Thymus (tissue), 11 donors: ENCODE data around the gene SAFB. TPM values are rescaled to one million over a fixed set of nuclear protein-coding genes. Genes with fewer than 3 reads are reported as not detected.

ENCODE experiments used
- DNase-seq, 9 donors: peaks; one replicate each; pipeline ENCODE4 v3.0.0-alpha.2; 2013; ENCODE audit warnings: low spot score in 9 of 9, low read depth in 6 of 9, missing footprints in 1 of 9
- H3K27ac ChIP-seq, 2 donors: one replicate each; pipeline ENCODE4 v1.5.1; 2013; ENCODE audit warnings: control low read depth in 1 of 2, low read depth in 1 of 2, low read length in 1 of 2, mild to moderate bottlenecking in 1 of 2, moderate library complexity in 1 of 2
- H3K27me3 ChIP-seq, 2 donors: one replicate each; pipeline ENCODE4 v1.5.1; 2013; ENCODE audit warnings: low read length in 1 of 2; ENCODE audit not compliant: control insufficient read depth in 2 of 2, insufficient read depth in 1 of 2
- H3K36me3 ChIP-seq, 2 donors: one replicate each; pipeline ENCODE4 v1.5.1; 2013; ENCODE audit warnings: low read length in 1 of 2, mild to moderate bottlenecking in 1 of 2, moderate library complexity in 1 of 2; ENCODE audit not compliant: control insufficient read depth in 2 of 2, insufficient read depth in 2 of 2
- H3K4me1 ChIP-seq, 2 donors: one replicate each; pipeline ENCODE4 v1.5.1; 2013; ENCODE audit warnings: low read length in 2 of 2; ENCODE audit not compliant: control insufficient read depth in 2 of 2, insufficient read depth in 2 of 2
- H3K4me3 ChIP-seq, 2 donors: one replicate each; pipeline ENCODE4 v1.5.1; 2013; ENCODE audit warnings: low read length in 2 of 2, control low read depth in 1 of 2, mild to moderate bottlenecking in 1 of 2
- H3K9me3 ChIP-seq, 2 donors: one replicate each; pipeline ENCODE4 v1.5.1; 2013; ENCODE audit warnings: low read length in 1 of 2, mild to moderate bottlenecking in 1 of 2; ENCODE audit not compliant: control insufficient read depth in 2 of 2, insufficient read depth in 1 of 2
- WGBS: extraction: QIAGEN DNeasy Blood & Tissue Kit; methylation state at CpG from one replicate; pipeline ENCODE4 v1.1.7; 2013; 5-methylcytosine and 5-hydroxymethylcytosine counted together
- polyA plus RNA-seq: library from polyadenylated mRNA; stranded (reverse); fragments of 200-250 nt; gene quantifications from one replicate; pipeline ENCODE4 v1.2.3, GENCODE V29; 2013
- total RNA-seq: library from RNA; stranded (reverse); fragments of 120-200 nt; gene quantifications from one replicate; pipeline ENCODE4 v1.2.4, GENCODE V29; 2013
- donor health status: healthy.

SAFB gene
- total and polyA plus RNA-seq, 2 donors: 32.6 to 73.3 TPM

- DNase-seq: no peak
- Histone ChIP-seq H3K4me1 (peaks cover 31 to 45% of the 10 kb centered on the region in 2 donors), H3K27me3 (no peaks in the 10 kb centered on the region), H3K36me3 (peaks cover 40 to 76% of the 10 kb centered on the region in 2 donors), H3K9me3 (no peaks in the 10 kb centered on the region), H3K4me3 (no peak overlapping the region), H3K27ac (peak overlapping the region in 1 of 2 donors; percentile 36)
- 93% methylated on average over 1 of the region's 1 CpG for WGBS
These were observed 5.6 kb downstream of the SAFB start for GRCh38 chr19:5628461-5628860.

- H3K4me1 ChIP-seq: peaks cover 31 to 45% of the 10 kb centered on the region in 2 donors
- WGBS: 57% methylated on average over 9 of the region's 9 CpGs
- H3K36me3 ChIP-seq: peaks cover 40 to 76% of the 10 kb centered on the region in 2 donors
- no peak for DNase-seq
- no peaks in the 10 kb centered on the region for H3K27me3 ChIP-seq
- H3K4me3 ChIP-seq: no peak overlapping the region
- no peaks in the 10 kb centered on the region for H3K9me3 ChIP-seq
- H3K27ac ChIP-seq: peak overlapping the region in 1 of 2 donors; percentile 36
These were observed 6.1 kb downstream of the SAFB start for GRCh38 chr19:5628919-5629481.

- H3K36me3 ChIP-seq: peaks cover 33 to 69% of the 10 kb centered on the region in 2 donors
- H3K4me1 ChIP-seq: peaks cover 15 to 20% of the 10 kb centered on the region in 2 donors
- DNase-seq: no peak
- no peaks in the 10 kb centered on the region for H3K9me3 ChIP-seq
- H3K4me3 ChIP-seq: no peak overlapping the region
- 96% methylated on average over 9 of the region's 9 CpGs for WGBS
- no peak overlapping the region for H3K27ac ChIP-seq
- no peaks in the 10 kb centered on the region for H3K27me3 ChIP-seq
These were observed 8.8 kb downstream of the SAFB start for GRCh38 chr19:5631567-5632240.

GRCh38 chr19:5632241-5632612 is 9.3 kb downstream of the SAFB start:
- H3K4me1 ChIP-seq: peaks cover 9 to 15% of the 10 kb centered on the region in 2 donors
- no peak for DNase-seq
- no peak overlapping the region for H3K4me3 ChIP-seq
- H3K27ac ChIP-seq: no peak overlapping the region
- no peaks in the 10 kb centered on the region for H3K9me3 ChIP-seq
- no peaks in the 10 kb centered on the region for H3K27me3 ChIP-seq
- peaks cover 27 to 64% of the 10 kb centered on the region in 2 donors for H3K36me3 ChIP-seq
- 95% methylated on average over 4 of the region's 4 CpGs for WGBS

GRCh38 chr19:5632657-5633056 is 9.8 kb downstream of the SAFB start:
- Histone ChIP-seq H3K27me3 (no peaks in the 10 kb centered on the region), H3K36me3 (peaks cover 23 to 64% of the 10 kb centered on the region in 2 donors), H3K9me3 (no peaks in the 10 kb centered on the region), H3K27ac (no peak overlapping the region), H3K4me1 (peaks cover 6 to 10% of the 10 kb centered on the region in 2 donors), H3K4me3 (no peak overlapping the region)
- no peak for DNase-seq
- WGBS: 95% methylated on average over 5 of the region's 5 CpGs

GRCh38 chr19:5635427-5635826 is 12.5 kb downstream of the SAFB start:
- no peak overlapping the region for H3K4me3 ChIP-seq
- no peak overlapping the region for H3K27ac ChIP-seq
- H3K4me1 ChIP-seq: no peaks in the 10 kb centered on the region
- no peaks in the 10 kb centered on the region for H3K9me3 ChIP-seq
- peaks cover 5 to 47% of the 10 kb centered on the region in 2 donors for H3K36me3 ChIP-seq
- H3K27me3 ChIP-seq: no peaks in the 10 kb centered on the region
- DNase-seq: no peak
- WGBS: 93% methylated on average over 6 of the region's 6 CpGs

- H3K36me3 ChIP-seq: peaks cover 28 to 53% of the 10 kb centered on the region in 2 donors
- H3K9me3 ChIP-seq: no peaks in the 10 kb centered on the region
- no peak overlapping the region for H3K27ac ChIP-seq
- no peak overlapping the region for H3K4me3 ChIP-seq
- DNase-seq: no peak
- H3K27me3 ChIP-seq: no peaks in the 10 kb centered on the region
- WGBS: 96% methylated on average over 1 of the region's 1 CpG
- no peaks in the 10 kb centered on the region for H3K4me1 ChIP-seq
These were observed 15.1 kb downstream of the SAFB start for GRCh38 chr19:5637971-5638370.

GRCh38 chr19:5641171-5641570 is 18.3 kb downstream of the SAFB start:
- no peak for DNase-seq
- Histone ChIP-seq H3K9me3 (no peaks in the 10 kb centered on the region), H3K27me3 (no peaks in the 10 kb centered on the region), H3K4me1 (no peaks in the 10 kb centered on the region), H3K27ac (no peak overlapping the region), H3K4me3 (no peak overlapping the region), H3K36me3 (peaks cover 46 to 68% of the 10 kb centered on the region in 2 donors)
- WGBS: 96% methylated on average over 4 of the region's 4 CpGs

GRCh38 chr19:5642204-5642603 is 19.3 kb downstream of the SAFB start:
- no peak for DNase-seq
- 97% methylated on average over 2 of the region's 2 CpGs for WGBS
- no peak overlapping the region for H3K4me3 ChIP-seq
- H3K27me3 ChIP-seq: no peaks in the 10 kb centered on the region
- no peaks in the 10 kb centered on the region for H3K4me1 ChIP-seq
- peaks cover 57 to 77% of the 10 kb centered on the region in 2 donors for H3K36me3 ChIP-seq
- no peak overlapping the region for H3K27ac ChIP-seq
- H3K9me3 ChIP-seq: no peaks in the 10 kb centered on the region
